Upper lobe of left lung (tissue), 6 donors: ENCODE data around the gene SDK1. TPM values are rescaled to one million over a fixed set of nuclear protein-coding genes. Genes with fewer than 3 reads are reported as not detected.

Source experiments
- ATAC-seq, 2 donors: fragments of 200-7000 bp; cut with Tn5 transposase; one replicate each; pipeline ENCODE4 v1.9.1; 2022; ENCODE audit warnings: mild to moderate bottlenecking in 2 of 2, moderate library complexity in 2 of 2; ENCODE audit not compliant: low FRiP score in 2 of 2
- DNase-seq, 2 donors: peaks; one replicate each; pipeline ENCODE4 v3.0.0-alpha.2; 2019 to 2020
- H3K27ac ChIP-seq, 4 donors: fragments of 200-600 bp; sonication (generic); one replicate each; pipeline ENCODE4 v1.5.1; 2016 to 2019
- H3K27me3 ChIP-seq, 4 donors: fragments of 200-600 bp; sonication (generic); one replicate each; pipeline ENCODE4 v1.5.1; 2017 to 2019
- H3K36me3 ChIP-seq, 4 donors: fragments of 200-600 bp; sonication (generic); one replicate each; pipeline ENCODE4 v1.5.1; 2016 to 2019
- H3K4me1 ChIP-seq, 4 donors: fragments of 200-600 bp; sonication (generic); one replicate each; pipeline ENCODE4 v1.5.1; 2018 to 2019
- H3K4me3 ChIP-seq, 4 donors: fragments of 200-600 bp; sonication (generic); one replicate each; pipeline ENCODE4 v1.5.1; 2017 to 2019; ENCODE audit warnings: mild to moderate bottlenecking in 2 of 4, moderate library complexity in 1 of 4
- H3K9me3 ChIP-seq, 4 donors: fragments of 200-600 bp; sonication (generic); one replicate each; pipeline ENCODE4 v1.5.1; 2018 to 2019
- EP300 ChIP-seq, 4 donors: sonication (generic); formaldehyde crosslinking; IDR thresholded peaks; one replicate each; pipeline ENCODE4 v1.5.1; 2017; ENCODE audit warnings: antibody characterized with exemption in 4 of 4, control low read depth in 2 of 4
- POLR2A ChIP-seq, 4 donors: fragments of 450-650 bp; IDR thresholded peaks; one replicate each; pipeline ENCODE4 v1.5.1; 2016 to 2017; ENCODE audit warnings: antibody characterized with exemption in 4 of 4, mild to moderate bottlenecking in 2 of 4
- POLR2AphosphoS5 ChIP-seq, 2 donors: sonication (generic); formaldehyde crosslinking; IDR thresholded peaks; one replicate each; pipeline ENCODE4 v1.5.1; 2017; ENCODE audit warnings: antibody characterized with exemption in 2 of 2
- WGBS, 2 donors: methylation state at CpG; one replicate each; pipeline ENCODE4 v1.1.5; 2017 to 2018; 5-methylcytosine and 5-hydroxymethylcytosine counted together
- total RNA-seq, 6 donors: library from RNA; depleted of rRNA in 4 of 6; stranded (reverse); fragments of >200 nt in 4 of 6; gene quantifications; one replicate each; pipeline versions ENCODE4 v1.1.0 to v1.2.1, GENCODE V29; 2016 to 2021
- TF ChIP-seq, protein P1 (sequence below), 6 experiments: fragments of 450-650 bp in 4 of 6; fragments of 200-600 bp in 2 of 6; sonication (generic) in 2 of 6; IDR thresholded peaks; one replicate each; pipeline ENCODE4 v1.5.1; 2016 to 2019; ENCODE audit warnings: antibody characterized with exemption in 6 of 6
- donor health status: DM: no; HTN: no; CAD: no; lungs with moderate emphysema.
- donor health status: DM: no; HTN: yes; CAD: no; lungs with severe emphysema.

SDK1 gene
- total RNA-seq, 6 donors from 2014 or later: 9.3 to 90.1 (median 11.8) TPM

DNA sequence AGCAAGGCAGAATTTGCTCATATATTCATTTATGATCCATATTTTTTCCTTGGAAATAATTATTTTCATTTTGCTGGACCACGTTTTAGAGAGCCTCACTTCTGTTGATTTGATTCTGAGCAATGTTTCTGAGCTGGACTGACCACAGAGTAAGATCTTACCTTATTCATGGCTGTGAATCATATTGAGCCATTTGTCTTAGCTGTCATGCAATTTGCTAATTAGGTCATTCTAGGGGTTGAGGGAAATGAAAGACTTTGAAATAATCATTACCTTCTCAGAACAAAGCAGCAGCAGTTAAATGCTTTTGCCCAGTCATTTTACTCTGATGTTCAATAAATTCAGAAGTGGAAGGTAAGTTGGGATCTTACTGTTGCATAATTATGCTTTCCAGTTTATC lies 251.4 kb downstream of the SDK1 start:
- no peak overlapping the region for H3K27ac ChIP-seq
- ATAC-seq: no peak
- 68 to 79% methylated on average over 1 of the region's 1 CpG for WGBS, 2 donors
- H3K27me3 ChIP-seq: no peaks in the 10 kb centered on the region
- H3K36me3 ChIP-seq: no peaks in the 10 kb centered on the region
- TF ChIP-seq EP300 (IDR thresholded peaks at IDR 0.05): no peak
- DNase-seq: no peak
- no peak overlapping the region for H3K4me3 ChIP-seq
- H3K4me1 ChIP-seq: no peaks in the 10 kb centered on the region
- no peaks in the 10 kb centered on the region for H3K9me3 ChIP-seq

DNA sequence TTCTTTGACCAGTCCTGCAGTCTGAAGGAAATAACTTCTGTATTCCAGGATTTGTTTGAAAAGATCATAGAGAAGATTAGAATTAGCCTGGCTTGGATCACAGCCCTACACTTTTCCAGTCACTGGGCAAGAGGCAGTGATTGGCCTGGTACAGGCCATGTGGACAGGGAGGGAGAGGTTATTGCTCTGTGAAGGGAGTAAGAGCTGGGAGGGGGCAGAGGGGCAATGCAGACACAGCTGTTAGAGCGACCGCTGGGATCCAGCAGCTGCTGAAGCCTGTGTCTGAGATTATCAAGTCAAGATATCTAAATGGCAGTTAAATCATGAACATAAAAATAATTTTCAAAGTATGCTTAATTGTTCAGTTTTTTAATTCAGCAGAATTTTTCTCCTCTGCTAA lies 257.3 kb downstream of the SDK1 start:
- ATAC-seq (peak in 1 of 2 donors; percentile 55), DNase-seq (no peak)
- no peak for TF ChIP-seq POLR2A (IDR thresholded peaks at IDR 0.05)
- TF ChIP-seq EP300 (IDR thresholded peaks at IDR 0.05): no peak
- TF ChIP-seq, protein P1, sequence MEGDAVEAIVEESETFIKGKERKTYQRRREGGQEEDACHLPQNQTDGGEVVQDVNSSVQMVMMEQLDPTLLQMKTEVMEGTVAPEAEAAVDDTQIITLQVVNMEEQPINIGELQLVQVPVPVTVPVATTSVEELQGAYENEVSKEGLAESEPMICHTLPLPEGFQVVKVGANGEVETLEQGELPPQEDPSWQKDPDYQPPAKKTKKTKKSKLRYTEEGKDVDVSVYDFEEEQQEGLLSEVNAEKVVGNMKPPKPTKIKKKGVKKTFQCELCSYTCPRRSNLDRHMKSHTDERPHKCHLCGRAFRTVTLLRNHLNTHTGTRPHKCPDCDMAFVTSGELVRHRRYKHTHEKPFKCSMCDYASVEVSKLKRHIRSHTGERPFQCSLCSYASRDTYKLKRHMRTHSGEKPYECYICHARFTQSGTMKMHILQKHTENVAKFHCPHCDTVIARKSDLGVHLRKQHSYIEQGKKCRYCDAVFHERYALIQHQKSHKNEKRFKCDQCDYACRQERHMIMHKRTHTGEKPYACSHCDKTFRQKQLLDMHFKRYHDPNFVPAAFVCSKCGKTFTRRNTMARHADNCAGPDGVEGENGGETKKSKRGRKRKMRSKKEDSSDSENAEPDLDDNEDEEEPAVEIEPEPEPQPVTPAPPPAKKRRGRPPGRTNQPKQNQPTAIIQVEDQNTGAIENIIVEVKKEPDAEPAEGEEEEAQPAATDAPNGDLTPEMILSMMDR (IDR thresholded peaks at IDR 0.05): no peak
- no peak for TF ChIP-seq POLR2AphosphoS5 (IDR thresholded peaks at IDR 0.05)
- H3K27me3 ChIP-seq: no peaks in the 10 kb centered on the region
- WGBS, 2 donors: 54 to 66% methylated on average over 2 of the region's 2 CpGs
- H3K4me3 ChIP-seq: no peak overlapping the region
- H3K27ac ChIP-seq: peak overlapping the region in 1 of 4 donors; percentile 4
- H3K9me3 ChIP-seq: no peaks in the 10 kb centered on the region
- peaks cover 0 to 18% (median 7%) of the 10 kb centered on the region in 4 donors for H3K4me1 ChIP-seq
- no peaks in the 10 kb centered on the region for H3K36me3 ChIP-seq

DNA sequence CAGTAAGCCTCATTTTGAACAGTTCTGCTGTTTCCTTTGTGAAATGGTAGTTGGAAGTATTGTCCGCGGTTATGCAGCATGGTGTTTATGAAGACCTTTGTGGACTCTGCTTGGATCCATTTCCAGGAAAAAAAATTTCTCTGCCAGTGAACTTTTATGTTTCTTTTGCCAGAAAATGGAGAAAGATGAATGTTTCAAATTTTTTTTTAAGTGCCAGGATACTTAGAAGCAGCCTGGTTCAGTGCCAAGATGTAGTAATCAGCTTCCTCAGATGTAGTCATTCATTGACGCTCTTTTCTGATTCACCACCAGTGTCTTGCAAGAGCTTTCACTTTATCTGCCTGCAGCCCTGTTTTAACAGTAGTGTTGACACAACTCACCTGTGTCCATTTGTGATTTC lies 258.2 kb downstream of the SDK1 start:
- Histone ChIP-seq H3K4me3 (no peak overlapping the region), H3K27ac (peak overlapping the region in 1 of 4 donors; percentile 17), H3K36me3 (no peaks in the 10 kb centered on the region), H3K9me3 (no peaks in the 10 kb centered on the region), H3K4me1 (peaks cover 0 to 18% (median 7%) of the 10 kb centered on the region in 4 donors), H3K27me3 (no peaks in the 10 kb centered on the region)
- TF ChIP-seq POLR2AphosphoS5 (IDR thresholded peaks at IDR 0.05): no peak
- no peak for TF ChIP-seq POLR2A (IDR thresholded peaks at IDR 0.05)
- DNase-seq (no peak), ATAC-seq (peak in 1 of 2 donors; percentile 85)
- WGBS, 2 donors: 42 to 45% methylated on average over 3 of the region's 3 CpGs

DNA sequence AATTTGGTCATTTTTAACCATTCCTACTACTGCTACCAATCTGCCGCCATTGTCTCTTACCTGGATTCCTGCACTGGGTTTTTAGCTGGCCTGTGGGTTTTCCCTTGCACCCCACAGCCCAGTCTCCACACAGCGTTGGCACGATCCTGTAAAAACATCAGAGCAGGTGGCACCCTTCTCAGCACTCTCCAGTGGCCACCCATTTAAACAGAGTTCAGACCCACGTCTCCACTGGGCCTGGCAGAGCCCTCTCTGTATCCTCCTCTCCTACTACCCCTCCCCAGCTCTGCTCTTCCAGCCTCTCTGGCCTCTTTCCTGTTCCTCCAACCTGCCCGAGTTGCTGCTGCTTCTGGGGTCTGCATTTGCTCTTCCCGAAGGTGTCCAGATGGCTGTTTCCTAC lies 259.4 kb downstream of the SDK1 start:
- TF ChIP-seq, protein P1 (IDR thresholded peaks at IDR 0.05): no peak
- TF ChIP-seq POLR2AphosphoS5 (IDR thresholded peaks at IDR 0.05): no peak
- no peak for TF ChIP-seq EP300 (IDR thresholded peaks at IDR 0.05)
- no peak for TF ChIP-seq POLR2A (IDR thresholded peaks at IDR 0.05)
- ATAC-seq (no peak), DNase-seq (no peak)
- no peak overlapping the region for H3K4me3 ChIP-seq
- H3K36me3 ChIP-seq: no peaks in the 10 kb centered on the region
- no peaks in the 10 kb centered on the region for H3K27me3 ChIP-seq
- H3K4me1 ChIP-seq: peaks cover 0 to 18% (median 7%) of the 10 kb centered on the region in 4 donors
- no peaks in the 10 kb centered on the region for H3K9me3 ChIP-seq
- 90% methylated on average over 6 of the region's 6 CpGs for WGBS, 2 donors
- H3K27ac ChIP-seq: no peak overlapping the region

DNA sequence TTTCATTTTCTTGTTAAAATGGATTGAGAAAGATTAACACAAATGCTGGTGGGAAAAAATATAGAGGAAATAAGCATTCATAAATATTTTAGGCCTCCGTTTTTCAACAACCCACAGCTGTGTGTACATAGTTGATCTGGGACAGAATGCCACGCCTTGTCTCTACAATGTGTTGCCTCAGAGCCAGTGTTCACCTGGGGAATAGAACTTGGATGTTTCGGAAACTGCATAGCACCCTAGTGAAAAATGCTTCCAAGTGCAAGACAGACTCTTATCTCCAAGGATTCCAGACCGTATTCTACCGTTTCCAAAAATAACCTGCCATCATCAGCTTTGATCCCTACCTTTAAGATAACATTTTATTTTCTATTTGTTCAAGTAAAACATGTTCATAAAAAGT lies 260.9 kb downstream of the SDK1 start:
- Histone ChIP-seq H3K9me3 (no peaks in the 10 kb centered on the region), H3K27me3 (no peaks in the 10 kb centered on the region), H3K27ac (no peak overlapping the region), H3K36me3 (no peaks in the 10 kb centered on the region), H3K4me1 (peaks cover 0 to 18% (median 7%) of the 10 kb centered on the region in 4 donors), H3K4me3 (no peak overlapping the region)
- DNase-seq: peak in 1 of 2 donors; percentile 31
- 60 to 66% methylated on average over 5 of the region's 5 CpGs for whole genome bisulfite sequencing, 2 donors
- no peak for ATAC-seq
- TF ChIP-seq POLR2AphosphoS5 (IDR thresholded peaks at IDR 0.05) (no peak), POLR2A (IDR thresholded peaks at IDR 0.05) (no peak), EP300 (IDR thresholded peaks at IDR 0.05) (no peak)
- TF ChIP-seq, protein P1 (IDR thresholded peaks at IDR 0.05): no peak

DNA sequence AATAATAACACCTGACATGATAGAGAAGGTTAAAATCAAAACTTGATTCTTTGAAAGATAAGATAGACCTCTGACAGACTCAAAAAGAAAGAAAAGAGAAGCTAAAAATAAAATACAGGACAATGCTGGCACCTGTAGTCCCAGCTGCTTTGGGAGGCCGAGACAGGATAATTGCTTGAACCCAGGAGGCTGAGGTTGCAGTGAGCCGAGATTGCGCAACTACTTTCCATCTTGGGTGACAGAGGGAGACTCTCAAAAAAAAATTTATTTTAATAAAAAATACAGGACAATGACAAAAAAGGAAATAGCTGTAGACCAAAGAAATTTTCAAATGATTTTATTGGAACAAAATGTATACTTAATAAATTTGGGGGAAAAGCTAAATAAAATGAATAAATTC lies 263.2 kb downstream of the SDK1 start:
- H3K27ac ChIP-seq: no peak overlapping the region
- H3K4me1 ChIP-seq: peaks cover 0 to 5% (median under 1%) of the 10 kb centered on the region in 4 donors
- no peak overlapping the region for H3K4me3 ChIP-seq
- no peak for ATAC-seq
- DNase-seq: no peak
- no peaks in the 10 kb centered on the region for H3K27me3 ChIP-seq
- WGBS, 2 donors: 80 to 89% methylated on average over 3 of the region's 3 CpGs
- TF ChIP-seq, protein P1 (IDR thresholded peaks at IDR 0.05): no peak
- no peaks in the 10 kb centered on the region for H3K9me3 ChIP-seq
- H3K36me3 ChIP-seq: no peaks in the 10 kb centered on the region
